Mononuclear cell (primary cell): Measurements from ENCODE around the gene RFTN1. TPM values are rescaled to one million over a fixed set of nuclear protein-coding genes. Genes with fewer than 3 reads are reported as not detected.

Source experiments
- H3K27me3 ChIP-seq: 2 replicates; pipeline ENCODE4 v1.6.0; 2011; ENCODE audit warnings: low read length, control low read depth; ENCODE audit not compliant: insufficient read depth
- H3K4me1 ChIP-seq: 2 replicates; pipeline ENCODE4 v1.5.1; 2011; ENCODE audit warnings: mild to moderate bottlenecking, low read length, control low read depth; ENCODE audit not compliant: insufficient read depth
- H3K4me3 ChIP-seq: 2 replicates; pipeline ENCODE4 v1.5.1; 2011; ENCODE audit warnings: mild to moderate bottlenecking, low read length, moderate library complexity
- H3K9me3 ChIP-seq: 2 replicates; pipeline ENCODE4 v1.5.1; 2011; ENCODE audit warnings: low read depth, mild to moderate bottlenecking, control low read depth, low read length
- total RNA-seq: library from RNA; depleted of rRNA; stranded (reverse); fragments of >200 nt; gene quantifications from one replicate; pipeline ENCODE4 v1.2.3, GENCODE V29; 2012

The RFTN1 gene
- total RNA-seq, 1 donor: 50.4 TPM

- Histone ChIP-seq H3K4me3 (no peak overlapping the region), H3K4me1 (peaks cover 51% of the 10 kb centered on the region), H3K27me3 (no peaks in the 10 kb centered on the region), H3K9me3 (no peaks in the 10 kb centered on the region)
These were observed 208.4 kb downstream of the RFTN1 start for GRCh38 chr3:16305111-16305541.

DNA sequence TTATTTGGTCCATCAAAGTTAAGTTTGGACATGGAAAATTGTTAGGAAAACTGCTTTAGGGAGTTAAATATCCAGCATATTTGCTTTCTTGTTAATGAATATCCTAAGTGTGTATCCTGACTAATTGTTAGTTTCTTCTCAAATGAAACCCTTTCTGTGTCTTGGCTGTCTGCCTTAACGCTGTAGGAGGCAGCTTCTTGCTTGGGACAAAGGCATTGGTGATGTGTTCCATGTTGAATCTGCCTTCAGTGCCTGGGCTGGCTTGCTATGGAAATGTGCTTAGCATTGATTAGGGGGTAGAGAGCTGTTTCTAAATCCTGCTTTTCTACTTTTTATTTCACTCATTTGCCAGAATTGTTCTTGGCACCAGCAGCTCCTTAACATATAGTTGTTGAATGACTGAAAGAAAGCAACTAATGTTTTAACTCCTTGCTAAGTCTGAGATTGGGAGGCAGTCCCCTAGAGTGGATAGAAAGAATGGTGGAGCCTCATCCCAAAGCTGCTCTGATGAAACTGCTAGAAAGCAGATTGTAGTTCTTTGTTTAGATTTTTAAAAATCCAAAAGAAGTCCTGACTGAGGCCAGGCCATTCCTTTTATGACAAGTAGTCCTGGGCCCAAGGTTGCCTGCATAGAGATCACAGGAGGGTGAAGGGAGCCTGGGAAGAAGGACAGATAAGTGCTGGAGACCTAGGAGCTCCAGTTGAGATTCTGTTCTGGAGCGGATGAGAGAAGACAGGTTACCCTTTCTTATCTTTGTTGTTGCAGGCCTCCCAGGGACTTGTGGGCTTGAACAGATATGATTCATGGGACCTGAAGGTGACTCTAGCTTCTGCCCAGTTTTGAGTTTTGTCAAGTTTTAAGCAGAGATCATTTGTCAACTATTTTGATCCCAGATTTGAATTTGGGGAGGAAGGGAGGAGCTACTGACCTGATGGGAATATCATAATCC is 209.2 kb downstream of the RFTN1 start:
- Histone ChIP-seq H3K4me1 (peaks cover 53% of the 10 kb centered on the region), H3K4me3 (no peak overlapping the region), H3K9me3 (no peaks in the 10 kb centered on the region), H3K27me3 (no peaks in the 10 kb centered on the region)

DNA sequence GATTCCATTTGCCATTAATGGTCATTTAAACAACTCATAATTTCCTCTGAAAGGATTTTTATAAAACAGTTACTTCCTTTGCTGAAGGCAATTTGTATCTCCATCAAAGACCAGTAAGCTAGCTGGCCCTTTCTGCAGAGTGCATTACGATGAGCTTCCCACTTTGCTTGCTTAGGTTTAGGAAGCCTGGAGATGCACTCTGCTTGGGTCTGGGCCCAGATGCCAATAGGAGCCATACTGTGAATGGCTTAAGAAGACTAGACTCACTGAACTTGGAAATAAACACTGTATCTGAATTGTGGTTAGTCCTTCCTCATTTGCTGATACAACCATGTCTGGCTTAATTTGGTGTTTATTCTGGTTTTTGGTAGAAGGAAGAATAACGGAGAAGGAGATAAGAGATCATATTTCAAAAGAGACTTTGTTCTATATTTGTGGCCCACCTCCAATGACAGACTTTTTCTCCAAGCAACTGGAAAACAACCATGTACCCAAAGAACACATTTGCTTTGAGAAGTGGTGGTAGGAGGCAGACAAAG is 210.4 kb downstream of the RFTN1 start:
- no peaks in the 10 kb centered on the region for H3K9me3 ChIP-seq
- peaks cover 55% of the 10 kb centered on the region for H3K4me1 ChIP-seq
- no peak overlapping the region for H3K4me3 ChIP-seq
- H3K27me3 ChIP-seq: no peaks in the 10 kb centered on the region

- H3K4me3 ChIP-seq: peak overlapping the region; percentile 4
- no peaks in the 10 kb centered on the region for H3K27me3 ChIP-seq
- no peaks in the 10 kb centered on the region for H3K9me3 ChIP-seq
- H3K4me1 ChIP-seq: peaks cover 56% of the 10 kb centered on the region
These were observed 211.3 kb downstream of the RFTN1 start for GRCh38 chr3:16302082-16302631.

DNA sequence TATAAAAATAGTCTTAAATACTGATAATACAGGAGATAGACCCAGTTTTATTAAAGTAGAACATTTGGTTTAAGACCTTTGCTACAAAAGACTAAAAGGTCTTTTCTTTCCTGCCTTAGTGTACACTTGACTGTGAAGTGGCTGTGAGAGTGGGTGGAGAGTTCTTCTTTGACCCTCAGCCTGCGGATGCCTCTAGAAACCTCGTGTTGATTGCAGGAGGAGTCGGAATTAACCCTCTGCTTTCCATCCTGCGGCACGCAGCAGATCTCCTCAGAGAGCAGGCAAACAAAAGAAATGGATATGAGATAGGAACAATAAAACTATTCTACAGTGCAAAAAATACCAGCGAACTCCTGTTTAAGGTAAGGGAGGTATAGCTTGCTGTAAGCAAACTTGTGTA is 212.0 kb downstream of the RFTN1 start:
- H3K27me3 ChIP-seq: no peaks in the 10 kb centered on the region
- H3K4me1 ChIP-seq: peaks cover 56% of the 10 kb centered on the region
- H3K4me3 ChIP-seq: peak overlapping the region; percentile 10
- no peaks in the 10 kb centered on the region for H3K9me3 ChIP-seq

GRCh38 chr3:16300881-16301359 is 212.6 kb downstream of the RFTN1 start:
- H3K4me1 ChIP-seq: peaks cover 58% of the 10 kb centered on the region
- H3K9me3 ChIP-seq: no peaks in the 10 kb centered on the region
- H3K27me3 ChIP-seq: no peaks in the 10 kb centered on the region
- peak overlapping the region; percentile 10 for H3K4me3 ChIP-seq

DNA sequence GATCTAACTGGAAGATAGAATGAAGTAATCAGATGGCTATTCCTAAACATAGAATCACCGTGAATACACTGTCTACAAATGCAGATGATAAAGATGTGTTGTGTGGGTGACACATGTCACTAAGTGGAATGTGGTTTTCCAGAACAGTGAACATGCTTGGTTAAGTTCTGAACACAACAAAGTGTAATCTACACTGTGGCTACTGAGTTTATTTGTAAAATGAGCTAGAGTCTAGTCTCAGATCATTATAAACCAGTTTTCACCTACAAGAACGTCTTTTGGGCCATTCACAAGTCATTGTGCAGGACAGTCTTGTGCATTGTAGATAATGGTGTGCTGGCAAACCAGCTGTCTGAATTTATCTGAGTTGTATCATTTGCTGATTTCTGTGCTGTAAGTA is 213.2 kb downstream of the RFTN1 start:
- Histone ChIP-seq H3K27me3 (no peaks in the 10 kb centered on the region), H3K4me1 (peaks cover 58% of the 10 kb centered on the region), H3K4me3 (no peak overlapping the region), H3K9me3 (no peaks in the 10 kb centered on the region)

DNA sequence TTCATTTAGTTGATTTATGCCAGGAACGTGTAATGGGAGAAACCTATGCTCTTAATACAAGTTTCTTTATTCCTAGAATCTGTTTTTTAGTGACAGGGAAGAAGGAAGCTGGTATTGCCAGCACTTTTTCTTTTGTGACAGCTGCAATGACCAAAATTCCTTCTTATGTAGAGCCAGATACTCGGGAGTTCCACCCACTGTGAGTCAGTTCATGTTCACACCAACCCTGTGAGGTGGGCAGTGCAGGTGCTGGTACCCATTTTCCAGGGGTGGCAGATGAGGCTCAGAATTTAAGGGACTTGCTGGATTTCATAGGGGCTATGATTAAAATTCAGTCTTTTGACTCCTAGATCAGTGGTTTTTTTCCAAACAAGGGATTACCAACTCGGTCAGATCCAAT is 213.8 kb downstream of the RFTN1 start:
- H3K27me3 ChIP-seq: no peaks in the 10 kb centered on the region
- H3K4me3 ChIP-seq: no peak overlapping the region
- H3K9me3 ChIP-seq: no peaks in the 10 kb centered on the region
- peaks cover 54% of the 10 kb centered on the region for H3K4me1 ChIP-seq

- Histone ChIP-seq H3K4me3 (no peak overlapping the region), H3K27me3 (no peaks in the 10 kb centered on the region), H3K4me1 (peaks cover 49% of the 10 kb centered on the region), H3K9me3 (no peaks in the 10 kb centered on the region)
These were observed 214.6 kb downstream of the RFTN1 start for GRCh38 chr3:16298891-16299290.

DNA sequence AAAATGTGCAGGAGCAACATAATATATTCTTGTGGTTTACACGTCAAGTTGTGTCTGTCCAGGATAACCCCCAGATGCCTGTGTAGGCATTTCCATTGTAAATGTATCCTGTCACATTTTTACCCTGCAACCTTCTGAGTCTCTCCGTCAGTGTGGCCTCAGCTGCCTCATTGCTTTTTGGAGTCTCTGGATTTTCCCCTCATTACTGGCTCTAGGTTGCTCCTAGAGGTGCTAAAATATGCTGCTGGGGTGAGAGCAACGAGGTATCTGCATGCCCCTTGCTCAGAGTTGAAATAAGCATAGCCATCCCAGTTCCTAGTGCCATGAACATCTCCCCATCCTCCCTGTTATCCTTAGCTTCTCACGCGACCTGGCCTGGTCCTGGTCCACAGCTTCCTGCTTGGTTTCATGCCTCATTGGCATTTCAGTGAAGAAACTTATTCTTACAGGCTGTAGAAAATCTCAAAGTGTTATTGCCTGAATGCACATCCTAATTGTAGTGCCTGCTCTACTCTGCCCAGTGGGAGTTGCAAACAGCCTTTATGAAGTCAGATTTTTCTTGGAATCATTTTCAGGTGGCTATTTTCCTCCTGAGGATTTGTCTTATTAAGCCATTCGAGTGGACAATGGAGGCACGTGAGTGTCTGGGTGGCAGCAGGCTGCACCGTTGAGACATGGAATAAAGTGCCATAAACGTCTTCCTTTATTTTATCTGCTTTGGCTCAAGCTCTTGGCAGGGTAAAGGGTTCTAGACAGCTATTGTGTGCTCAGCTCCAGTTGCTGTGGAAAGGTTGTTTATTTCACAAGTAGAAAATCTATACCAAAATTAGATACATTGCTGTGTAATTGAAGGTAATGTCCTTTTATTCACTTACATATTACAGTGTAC is 215.3 kb downstream of the RFTN1 start:
- H3K4me3 ChIP-seq: no peak overlapping the region
- peaks cover 6% of the 10 kb centered on the region for H3K9me3 ChIP-seq
- peaks cover 48% of the 10 kb centered on the region for H3K4me1 ChIP-seq
- no peaks in the 10 kb centered on the region for H3K27me3 ChIP-seq

DNA sequence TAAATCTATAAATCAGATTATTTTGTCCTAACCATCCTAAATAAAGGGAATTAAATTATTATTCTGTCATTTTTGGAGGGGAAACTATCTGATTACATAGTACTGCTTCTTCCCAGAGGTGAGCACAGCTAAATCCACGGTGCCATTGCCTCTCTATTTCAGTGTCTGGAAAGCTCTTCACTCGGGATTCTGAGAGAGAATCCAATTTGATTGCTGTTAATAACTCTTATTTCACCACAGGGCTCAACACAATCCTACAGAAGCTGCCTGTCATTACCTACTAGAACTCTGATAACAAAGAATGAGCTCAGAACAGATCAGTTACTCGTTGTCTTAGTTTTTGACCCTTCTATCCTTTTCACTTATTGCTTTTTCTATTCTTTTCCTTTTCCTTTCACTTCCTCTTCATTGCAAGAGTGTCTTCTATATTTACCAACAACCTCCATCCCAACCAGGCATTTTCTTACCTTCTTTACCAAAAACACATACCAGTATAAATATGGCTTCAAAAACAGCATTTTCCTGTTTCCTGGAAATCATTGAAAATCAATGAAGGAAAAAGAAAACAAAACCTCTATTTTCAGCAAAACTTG is 218.1 kb downstream of the RFTN1 start:
- H3K9me3 ChIP-seq: peaks cover 7% of the 10 kb centered on the region
- no peak overlapping the region for H3K4me3 ChIP-seq
- H3K27me3 ChIP-seq: no peaks in the 10 kb centered on the region
- H3K4me1 ChIP-seq: peaks cover 37% of the 10 kb centered on the region

DNA sequence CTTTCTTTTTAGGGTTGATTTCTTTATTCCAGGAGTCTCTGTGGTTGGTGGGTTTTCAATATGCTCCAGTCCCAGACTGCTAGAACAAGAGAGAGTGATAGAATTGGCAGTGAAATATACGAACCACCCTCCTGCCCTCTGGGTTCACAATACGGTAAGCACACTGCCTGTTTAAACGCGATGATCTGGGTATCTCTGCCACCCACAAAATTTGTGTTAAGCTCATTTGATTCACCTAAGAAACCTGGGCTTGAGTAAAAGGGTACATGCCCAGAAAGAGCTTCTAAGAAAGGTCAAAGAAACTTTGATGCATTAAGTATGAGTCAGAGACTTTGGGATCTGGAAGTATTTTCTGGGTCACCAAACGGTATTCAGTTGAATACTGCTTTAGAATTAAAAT is 218.7 kb downstream of the RFTN1 start:
- no peaks in the 10 kb centered on the region for H3K27me3 ChIP-seq
- H3K4me1 ChIP-seq: peaks cover 34% of the 10 kb centered on the region
- no peak overlapping the region for H3K4me3 ChIP-seq

DNA sequence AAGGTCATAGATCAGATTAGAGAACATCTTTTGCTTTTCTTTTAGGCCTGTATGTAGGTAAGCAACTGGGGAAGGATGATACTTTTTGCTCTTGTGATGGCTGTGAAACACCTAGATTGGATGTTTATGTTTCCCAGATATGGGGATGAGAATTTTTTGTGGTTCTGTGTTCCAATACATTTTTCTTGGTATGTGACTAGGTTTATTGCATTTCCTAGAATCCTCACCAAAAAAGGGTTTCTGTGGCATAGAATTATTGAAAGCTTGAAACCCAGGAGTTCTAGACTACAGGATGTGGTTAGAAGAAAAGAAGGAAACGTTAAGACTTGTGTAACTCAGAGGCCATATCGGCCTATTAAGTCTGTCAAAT is 222.7 kb downstream of the RFTN1 start:
- peaks cover 47% of the 10 kb centered on the region for H3K4me1 ChIP-seq
- H3K9me3 ChIP-seq: peaks cover 7% of the 10 kb centered on the region
- H3K27me3 ChIP-seq: no peaks in the 10 kb centered on the region
- H3K4me3 ChIP-seq: no peak overlapping the region

More for the DNA sequence above, 218.7 kb downstream of the RFTN1 start:
- H3K9me3 ChIP-seq: peaks cover 7% of the 10 kb centered on the region

- H3K27me3 ChIP-seq: no peaks in the 10 kb centered on the region
- H3K4me1 ChIP-seq: peaks cover 45% of the 10 kb centered on the region
- H3K9me3 ChIP-seq: peaks cover 7% of the 10 kb centered on the region
- H3K4me3 ChIP-seq: peak overlapping the region; percentile 47
These were observed 223.3 kb downstream of the RFTN1 start for GRCh38 chr3:16290007-16290826.
